GM12878 (cell line): ENCODE results near the gene KLC4.

Experiments
- CBX3 ChIP-seq: fragments of 200-600 bp; sonication (generic); IDR thresholded peaks from 2 replicates; pipeline ENCODE4 v1.6.1; 2016; ENCODE audit warnings: low read depth, borderline replicate concordance
- CTCF ChIP-seq, 3 experiments: IDR thresholded peaks in 2 of 3; conservative IDR thresholded peaks in 1 of 3; 2 replicates each; pipeline ENCODE4 v1.5.1; 2011; ENCODE audit warnings: low read depth in 3 of 3, low read length in 3 of 3, mild to moderate bottlenecking in 3 of 3, control low read depth in 2 of 3, moderate library complexity in 2 of 3, inconsistent platforms in 1 of 3, mixed read lengths in 1 of 3; ENCODE audit not compliant: control insufficient read depth in 2 of 3, insufficient read depth in 1 of 3; ENCODE audit errors: extremely low read depth in 1 of 3
- EP300 ChIP-seq, 2 experiments: fragments of 150-350 bp in 1 of 2; IDR thresholded peaks; 2 replicates each; pipeline ENCODE4 v1.6.1; 2011 to 2012; ENCODE audit warnings: low read depth in 2 of 2, low read length in 2 of 2, borderline replicate concordance in 1 of 2, improper control_type of control experiment in 1 of 2, inconsistent platforms in 1 of 2; ENCODE audit not compliant: control insufficient read depth in 1 of 2
- FOS ChIP-seq: IDR thresholded peaks from 3 replicates; pipeline ENCODE4 v1.6.1; 2011; ENCODE audit warnings: borderline replicate concordance; ENCODE audit not compliant: insufficient read length; ENCODE audit errors: extremely low read depth
- NFYA ChIP-seq: IDR thresholded peaks from 2 replicates; pipeline ENCODE4 v1.6.1; 2011; ENCODE audit warnings: low read depth, mild to moderate bottlenecking, low read length, improper control_type of control experiment, borderline replicate concordance
- NR2C2 ChIP-seq: IDR thresholded peaks from 2 replicates; pipeline ENCODE4 v1.6.1; 2011; ENCODE audit warnings: borderline replicate concordance, low read depth; ENCODE audit not compliant: control insufficient read depth, insufficient read length
- PAX8 ChIP-seq: fragments of 450-650 bp; IDR thresholded peaks from 2 replicates; pipeline ENCODE4 v1.6.1; 2017; ENCODE audit warnings: mild to moderate bottlenecking, moderate library complexity
- REST ChIP-seq: IDR thresholded peaks from 2 replicates; pipeline ENCODE4 v1.6.1; 2012; ENCODE audit warnings: mild to moderate bottlenecking, low read depth, low read length
- SIN3A ChIP-seq: IDR thresholded peaks from 2 replicates; pipeline ENCODE4 v1.6.1; 2012; ENCODE audit warnings: low read depth, low read length, improper control_type of control experiment
- SUZ12 ChIP-seq: fragments of 200-600 bp; sonication (generic); IDR thresholded peaks from one replicate; pipeline ENCODE4 v1.6.1; 2018; ENCODE audit warnings: antibody characterized with exemption, mild to moderate bottlenecking; ENCODE audit not compliant: unreplicated experiment
- USF2 ChIP-seq: IDR thresholded peaks from 2 replicates; pipeline ENCODE4 v1.6.1; 2011; ENCODE audit warnings: low read depth, low read length, improper control_type of control experiment, borderline replicate concordance
- ZNF274 ChIP-seq: IDR thresholded peaks from one replicate; pipeline ENCODE4 v1.8.0; 2011; ENCODE audit not compliant: insufficient read length, insufficient read depth
- ZNF384 ChIP-seq: IDR thresholded peaks from 2 replicates; pipeline ENCODE4 v1.6.1; 2012; ENCODE audit warnings: low read depth, mild to moderate bottlenecking, low read length, improper control_type of control experiment, borderline replicate concordance

GRCh38 chr6:43124481-43124880 lies 65.0 kb downstream of the KLC4 start:
- TF ChIP-seq SIN3A, result no peak
- no peak for TF ChIP-seq ZNF384
- TF ChIP-seq NR2C2, result no peak
- no peak for TF ChIP-seq USF2
- TF ChIP-seq EP300 (IDR thresholded peaks at IDR 0.05; ENCODE audit: borderline replicate concordance in 1 of 2, control insufficient read depth in 1 of 2, low read depth in 2 of 2, low read length in 2 of 2), result no peak
- no peak for TF ChIP-seq CBX3
- no peak for TF ChIP-seq ZNF274
- TF ChIP-seq REST, result no peak
- TF ChIP-seq FOS, result no peak
- TF ChIP-seq CTCF (IDR thresholded peaks at IDR 0.05 in 2 of 3, conservative IDR thresholded peaks at IDR 0.05 in 1 of 3; ENCODE audit: control insufficient read depth in 2 of 3, extremely low read depth in 1 of 3, insufficient read depth in 1 of 3, low read depth in 3 of 3, low read length in 3 of 3), result no peak
- TF ChIP-seq PAX8, result no peak
- no peak for TF ChIP-seq NFYA
- TF ChIP-seq SUZ12, result no peak
